ENCODE data around the gene TEKT2.

Gene TEKT2

DNA sequence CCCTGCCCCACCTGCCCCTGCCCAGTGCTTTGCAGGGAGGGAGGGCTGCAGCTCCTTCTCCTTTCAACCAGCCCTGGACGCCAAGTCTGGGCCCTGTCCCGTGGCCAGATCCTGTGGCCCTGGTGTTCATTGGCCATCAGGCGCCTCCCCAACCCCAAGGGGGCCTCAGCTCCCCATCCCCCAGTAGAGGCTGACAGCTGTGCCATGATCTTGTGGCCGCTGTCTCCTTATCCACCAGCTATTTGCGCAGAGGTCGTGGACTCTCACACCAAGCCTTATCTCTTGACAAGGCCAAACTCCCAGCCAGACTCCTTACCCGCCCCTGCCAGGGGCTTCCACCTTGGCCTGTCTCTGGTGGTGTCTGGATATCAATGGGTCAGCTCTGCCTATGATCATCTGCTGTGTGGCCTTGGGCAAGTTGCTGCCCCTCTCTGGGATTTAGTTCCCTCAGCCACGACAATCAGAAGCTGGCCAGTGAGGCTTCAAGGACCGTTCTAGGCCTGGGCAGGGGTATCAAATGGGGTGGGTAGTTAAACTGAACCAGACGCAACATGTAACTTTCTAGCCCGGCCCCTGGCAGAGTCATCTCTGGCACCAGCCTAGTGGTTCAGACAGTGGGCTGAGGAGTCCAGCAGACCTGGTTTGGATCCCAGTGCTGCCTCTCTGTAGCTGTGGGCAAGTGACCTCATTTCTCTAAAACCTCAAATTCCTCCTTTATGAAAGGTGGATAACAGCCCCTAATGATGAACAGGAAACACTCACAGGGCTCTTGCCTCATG, 44.4 kb downstream of the TEKT2 start:
- no peak for DNase-seq (ENCODE audit: low read depth, low spot score)

DNA sequence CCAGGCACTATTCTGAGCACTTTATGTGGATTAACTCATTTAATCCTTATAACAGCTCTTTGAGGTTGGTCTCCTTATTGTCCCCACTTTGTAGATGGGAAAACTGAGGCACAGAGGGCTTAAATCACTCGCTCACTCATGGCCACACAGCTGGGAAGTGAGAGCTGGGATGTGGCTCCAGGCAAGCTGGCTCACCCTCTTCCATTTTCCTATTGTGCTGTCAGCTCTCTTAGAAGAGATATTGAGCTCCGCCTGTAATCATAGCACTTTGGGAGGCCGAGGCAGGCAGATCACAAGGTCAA, 45.0 kb downstream of the TEKT2 start:
- no peak for DNase-seq (ENCODE audit: low read depth, low spot score)

DNA sequence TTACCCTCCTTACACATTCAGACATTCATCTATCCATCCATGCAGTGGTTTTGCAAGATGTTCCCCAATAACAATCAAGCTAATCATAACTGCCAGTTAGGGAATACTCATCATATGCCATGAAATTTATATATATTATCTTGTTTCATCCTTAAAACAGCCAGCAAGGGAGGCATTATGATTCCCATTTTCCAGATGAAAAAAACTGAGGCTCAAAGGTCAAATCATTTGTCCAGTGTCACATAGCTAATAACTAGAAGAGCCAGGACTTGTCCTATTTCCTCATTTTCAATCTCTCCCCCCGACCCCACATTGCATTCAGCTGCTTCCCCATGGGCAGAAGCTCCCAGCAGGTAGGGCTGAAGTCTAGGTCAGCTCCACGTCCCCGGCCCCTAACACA, 48.1 kb downstream of the TEKT2 start:
- no peak for DNase-seq (ENCODE audit: low read depth, low spot score)

DNA sequence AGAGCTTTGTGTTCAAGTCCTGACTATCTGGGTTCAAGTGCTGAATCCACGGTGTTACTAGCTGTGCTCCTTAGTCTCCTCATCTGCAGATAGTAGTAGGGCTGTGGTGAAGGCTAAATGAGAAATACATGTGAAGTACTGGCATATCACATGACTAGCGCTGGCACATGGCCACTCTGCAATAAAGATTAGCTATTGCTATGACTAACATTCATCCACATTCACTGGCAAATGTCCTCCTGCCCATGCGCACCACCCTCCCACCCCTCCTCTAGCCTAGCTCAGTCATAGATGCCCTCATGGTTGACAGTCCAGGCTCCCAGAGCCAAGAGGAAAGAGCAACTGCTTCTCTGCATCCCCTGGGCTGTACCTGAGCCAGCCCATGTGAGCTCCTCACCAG, 49.6 kb downstream of the TEKT2 start:
- DNase-seq (ENCODE audit: low read depth, low spot score) = no peak

DNA sequence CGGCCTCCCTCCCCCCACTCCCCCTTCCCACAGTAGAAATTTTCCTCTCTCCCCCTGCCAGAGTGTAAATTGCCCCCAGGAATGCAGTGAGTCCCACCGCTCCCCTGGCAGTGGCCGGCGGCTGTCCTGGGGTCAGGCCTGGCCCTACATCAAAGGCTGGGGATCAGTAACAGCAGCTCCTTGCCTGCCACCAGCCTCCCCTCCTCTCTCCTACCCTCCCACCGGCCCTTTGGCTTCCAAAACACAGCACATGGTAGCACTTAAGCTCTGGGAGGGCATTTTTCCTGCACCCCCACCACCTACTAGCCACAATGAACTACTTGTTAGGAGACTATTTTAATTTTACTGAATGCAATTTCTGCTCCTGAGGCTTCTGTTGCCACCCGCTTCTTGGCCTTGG, 50.1 kb downstream of the TEKT2 start:
- no peak for DNase-seq (ENCODE audit: low read depth, low spot score)

DNA sequence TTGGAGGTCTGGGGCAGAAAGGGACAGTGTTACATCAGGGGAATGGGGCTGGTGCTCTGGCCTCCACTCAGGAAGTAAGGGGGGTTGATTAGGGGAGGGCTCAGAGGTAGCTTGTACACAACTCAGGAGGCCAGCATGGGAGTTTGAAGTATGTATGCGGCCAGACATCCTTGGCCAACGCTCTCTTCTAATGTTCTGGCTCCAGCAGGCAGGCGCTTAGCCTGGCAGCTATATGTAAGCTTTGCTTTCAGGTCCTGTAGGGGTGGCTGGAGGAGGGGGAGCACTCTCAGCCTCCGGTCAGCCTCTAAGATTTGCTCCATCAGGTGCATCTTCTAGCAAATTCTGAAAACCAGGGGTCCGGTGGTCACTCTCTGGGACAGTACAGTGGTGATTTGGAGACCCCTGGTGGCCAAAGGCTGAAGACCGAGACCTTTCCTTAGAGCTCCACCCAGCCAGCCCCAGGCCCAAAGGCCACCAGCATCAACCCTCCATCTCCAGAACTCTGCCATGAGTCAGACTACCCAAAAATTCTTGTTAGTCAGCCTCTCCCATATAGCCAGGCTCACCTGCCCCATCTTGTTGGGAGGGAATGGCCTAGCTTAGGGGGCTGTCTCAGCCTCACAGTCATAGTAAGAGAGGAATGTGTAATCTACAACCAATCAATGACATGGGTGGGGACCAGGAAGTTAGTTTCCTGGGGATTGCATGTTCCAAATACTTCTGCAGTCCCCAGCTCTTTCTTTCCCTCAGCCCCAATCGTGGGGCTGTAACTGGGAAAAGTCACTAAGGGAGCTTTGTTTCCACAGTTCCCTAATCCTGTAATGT, 50.8 kb downstream of the TEKT2 start:
- no peak for DNase-seq (ENCODE audit: low read depth, low spot score)

DNA sequence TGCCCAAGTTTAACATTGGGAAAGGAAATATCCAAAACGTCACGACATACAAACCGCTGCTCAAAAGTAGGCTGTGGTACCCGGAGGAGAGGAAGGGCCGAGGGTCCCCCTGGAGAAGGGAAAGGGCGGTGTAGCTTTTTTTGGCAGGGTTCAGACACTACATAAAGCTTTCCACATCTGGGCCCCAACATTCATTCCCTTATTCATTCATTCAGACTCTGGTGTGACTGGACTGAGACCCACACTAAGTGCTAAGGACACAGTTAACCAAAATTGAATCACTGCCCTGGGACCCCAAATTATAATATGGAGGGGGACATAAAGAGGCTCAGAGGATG, 51.4 kb downstream of the TEKT2 start:
- no peak for DNase-seq (ENCODE audit: low read depth, low spot score)

DNA sequence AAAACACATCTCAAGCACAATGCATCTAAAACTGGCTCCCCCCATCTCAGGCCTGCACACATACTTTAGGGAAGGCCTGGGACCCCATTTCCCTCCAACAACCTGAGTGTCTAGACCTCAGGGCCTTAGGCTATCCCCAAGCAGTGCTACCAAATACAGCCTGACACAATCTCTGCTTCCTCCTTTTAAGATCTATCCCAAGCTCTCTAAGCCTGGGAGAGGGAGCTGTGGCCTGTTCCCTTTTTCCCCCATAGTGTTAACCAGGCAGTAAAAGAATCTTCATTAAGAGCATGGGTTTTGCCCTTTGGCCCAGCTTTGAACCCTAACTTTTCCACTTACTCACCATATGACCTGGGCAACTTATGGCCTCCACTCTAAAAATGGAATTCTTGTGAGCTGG, 51.9 kb downstream of the TEKT2 start:
- no peak for DNase-seq (ENCODE audit: low read depth, low spot score)

DNA sequence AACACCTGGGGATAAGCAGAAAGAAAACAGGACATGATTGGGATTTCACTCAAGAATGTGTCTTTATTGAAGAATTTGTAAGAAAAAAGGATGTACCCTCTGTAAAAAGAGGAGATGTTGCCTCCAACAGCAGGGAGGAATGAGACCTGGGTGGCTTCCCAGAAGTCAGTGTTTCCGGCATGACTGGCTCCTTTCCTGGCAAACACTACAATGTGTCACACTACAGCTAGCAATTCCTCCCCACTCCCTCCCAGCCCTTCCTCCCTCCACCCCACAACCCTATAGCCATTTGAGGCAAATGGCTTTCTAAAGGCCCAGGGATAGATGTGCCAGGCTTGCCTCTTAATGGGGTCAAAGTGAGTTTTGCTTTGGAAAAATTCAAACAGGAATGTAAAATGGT, 52.6 kb downstream of the TEKT2 start:
- no peak for DNase-seq (ENCODE audit: low read depth, low spot score)

DNA sequence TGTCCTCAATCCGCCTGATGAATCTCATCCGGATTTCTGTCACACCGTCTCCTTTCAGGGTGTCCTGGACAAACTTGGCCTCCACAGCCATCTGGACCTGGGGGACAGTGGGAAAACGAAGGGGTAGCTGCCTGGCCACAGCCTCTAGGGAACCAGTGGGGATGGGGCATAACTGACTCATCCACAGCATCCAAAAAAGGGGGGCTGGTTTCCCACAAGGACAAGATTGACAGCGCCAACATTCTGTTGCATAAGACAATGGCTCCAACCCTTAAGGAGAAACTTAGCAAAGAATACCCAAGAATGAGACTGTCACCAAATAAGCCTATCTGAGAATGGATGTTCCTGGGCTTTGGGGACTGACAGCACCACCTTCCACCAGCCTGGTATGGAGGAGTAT, 53.3 kb downstream of the TEKT2 start:
- DNase-seq (ENCODE audit: low read depth, low spot score) = no peak

DNA sequence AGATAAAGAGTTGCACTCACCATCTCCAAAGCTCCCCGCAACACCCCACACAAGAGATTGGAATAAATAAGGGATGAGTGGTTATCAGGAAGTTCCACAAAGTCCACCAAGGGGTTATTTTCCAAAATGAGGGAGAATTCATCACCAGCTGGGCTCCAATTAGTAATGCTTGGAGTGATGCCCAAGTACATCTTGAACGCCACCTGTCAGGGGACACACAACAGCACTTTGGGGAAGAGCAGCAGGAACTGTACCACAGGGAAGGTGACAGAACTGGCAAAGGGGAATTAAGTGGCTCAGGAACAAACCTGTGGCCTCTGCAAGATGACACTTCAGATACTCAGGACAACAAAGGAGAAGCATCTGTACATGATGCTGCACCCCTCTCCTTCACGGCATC, 53.9 kb downstream of the TEKT2 start:
- DNase-seq (ENCODE audit: low read depth, low spot score) = no peak

Data from iPS DF 19.7 (cell line).